GM18868 (cell line): ENCODE data around the gene TMEM62.

ENCODE experiments used
- ATAC-seq: cut with Tn5 transposase; IDR thresholded peaks from one replicate; pipeline ENCODE4 v1.9.1; 2021; ENCODE audit warnings: mild to moderate bottlenecking, moderate library complexity; ENCODE audit not compliant: unreplicated experiment

The TMEM62 gene

DNA sequence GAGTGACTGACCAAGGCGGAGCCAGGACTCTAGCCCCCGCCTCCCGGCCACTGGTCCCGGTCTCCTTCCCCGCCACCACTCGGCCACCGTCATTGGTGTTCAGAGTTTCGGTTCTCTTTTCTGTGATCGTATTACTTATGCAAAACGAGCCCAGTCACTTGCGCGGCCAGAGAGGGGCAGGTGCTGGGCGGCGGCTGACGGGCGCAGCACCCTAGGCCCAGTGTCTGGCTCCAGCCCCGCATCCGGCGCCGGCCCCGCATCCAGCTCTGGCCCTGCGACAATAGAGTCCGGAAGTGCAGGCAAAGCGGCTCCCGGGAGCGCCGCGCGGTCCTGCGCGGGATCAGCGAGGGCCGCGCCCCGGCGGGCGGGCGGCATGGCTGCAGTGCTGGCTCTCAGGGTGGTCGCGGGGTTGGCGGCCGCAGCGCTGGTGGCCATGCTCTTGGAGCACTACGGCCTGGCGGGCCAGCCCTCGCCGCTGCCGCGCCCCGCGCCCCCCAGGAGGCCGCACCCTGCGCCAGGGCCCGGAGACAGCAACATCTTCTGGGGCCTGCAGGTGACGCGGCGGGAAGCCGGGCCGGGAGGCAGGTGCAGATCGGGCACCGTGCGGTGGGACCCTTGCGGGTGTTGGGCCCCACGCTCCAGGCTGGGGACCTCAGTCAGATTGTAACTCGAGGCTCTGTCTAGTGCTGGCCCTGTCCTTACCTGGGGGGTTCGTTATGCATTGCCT lies at the start of gene TMEM62:
Gene TMEM62, plus strand, starts transcription at position 157 of the 727 bp plus-strand sequence. Its CDS starts 217 bp downstream, at position 374.
- ATAC-seq = peak; percentile 88

DNA sequence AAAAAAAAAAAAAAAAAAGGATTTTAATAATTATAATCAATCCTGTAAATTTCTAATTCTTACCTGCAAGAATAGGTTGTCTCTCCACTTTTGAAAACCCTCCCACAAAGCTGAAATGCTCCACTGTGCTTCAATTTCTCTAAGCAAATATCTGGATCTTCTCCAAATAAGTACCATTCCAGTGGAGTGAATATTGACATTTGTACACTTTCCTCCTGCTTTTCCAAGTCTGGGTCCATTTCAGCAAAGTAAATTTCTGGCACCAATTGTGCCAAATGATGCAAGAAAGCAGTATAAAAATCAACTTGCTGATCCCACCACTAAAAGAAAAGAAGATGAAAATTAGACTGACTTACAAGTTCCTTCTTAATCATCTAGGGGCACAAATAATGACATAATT lies 47.5 kb upstream of the TMEM62 start:
- no peak for ATAC-seq

DNA sequence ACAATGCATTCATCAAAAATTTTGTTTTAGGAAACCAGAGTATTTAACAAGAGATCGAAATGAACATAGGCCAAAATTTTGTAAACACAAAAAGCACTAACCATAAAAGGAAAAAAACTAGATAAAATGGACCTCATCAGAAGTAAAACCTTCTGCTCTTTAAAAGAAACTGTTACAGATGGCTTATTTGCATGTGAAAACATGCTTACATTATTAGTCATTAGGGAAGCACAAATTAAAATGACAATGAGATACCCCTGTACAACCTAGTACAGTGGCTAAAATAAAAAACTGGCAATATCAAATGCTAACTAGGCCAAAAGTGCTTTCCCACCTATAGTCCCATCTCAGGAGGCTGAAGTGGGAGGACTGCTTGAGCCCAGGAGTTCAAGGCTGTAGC lies 46.8 kb upstream of the TMEM62 start:
- ATAC-seq = no peak

DNA sequence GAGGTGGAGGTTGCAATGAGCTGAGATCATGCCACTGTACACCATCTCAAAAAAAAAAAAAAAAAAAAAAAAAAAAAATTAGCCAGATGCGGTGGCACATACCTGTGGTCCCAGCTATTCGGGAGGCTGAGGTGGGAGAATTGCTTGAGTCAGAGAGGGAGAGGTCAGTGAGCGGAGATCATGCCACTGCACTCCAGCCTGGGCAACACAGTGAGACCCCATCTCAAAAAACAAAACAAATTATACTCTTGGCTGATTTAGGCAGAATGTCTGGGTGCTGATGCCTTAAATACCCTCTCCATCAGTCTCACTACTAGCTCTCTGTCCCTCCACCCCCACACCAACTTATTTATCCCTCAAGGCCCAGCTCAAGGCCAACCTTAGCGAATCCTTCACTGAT lies 41.5 kb upstream of the TMEM62 start:
- no peak for ATAC-seq

DNA sequence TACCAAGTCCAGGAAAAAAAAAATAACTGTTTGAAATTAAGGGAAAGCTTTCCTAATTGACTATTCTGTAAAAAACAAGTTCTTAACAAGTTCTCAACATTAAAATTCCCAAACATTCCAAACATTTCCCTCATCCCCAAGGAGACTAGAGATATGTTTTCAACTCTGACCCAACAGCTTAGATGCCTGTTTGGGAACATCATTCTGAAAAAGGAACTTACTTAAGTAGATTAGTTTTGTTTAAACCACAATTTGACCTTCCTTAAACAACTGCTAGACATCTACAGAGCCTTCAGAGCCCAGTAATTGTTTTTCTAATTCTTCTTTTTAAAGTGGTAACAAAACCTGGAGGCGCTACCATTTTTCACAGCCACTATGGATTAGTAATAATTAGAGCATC lies 40.4 kb upstream of the TMEM62 start:
- ATAC-seq = no peak

DNA sequence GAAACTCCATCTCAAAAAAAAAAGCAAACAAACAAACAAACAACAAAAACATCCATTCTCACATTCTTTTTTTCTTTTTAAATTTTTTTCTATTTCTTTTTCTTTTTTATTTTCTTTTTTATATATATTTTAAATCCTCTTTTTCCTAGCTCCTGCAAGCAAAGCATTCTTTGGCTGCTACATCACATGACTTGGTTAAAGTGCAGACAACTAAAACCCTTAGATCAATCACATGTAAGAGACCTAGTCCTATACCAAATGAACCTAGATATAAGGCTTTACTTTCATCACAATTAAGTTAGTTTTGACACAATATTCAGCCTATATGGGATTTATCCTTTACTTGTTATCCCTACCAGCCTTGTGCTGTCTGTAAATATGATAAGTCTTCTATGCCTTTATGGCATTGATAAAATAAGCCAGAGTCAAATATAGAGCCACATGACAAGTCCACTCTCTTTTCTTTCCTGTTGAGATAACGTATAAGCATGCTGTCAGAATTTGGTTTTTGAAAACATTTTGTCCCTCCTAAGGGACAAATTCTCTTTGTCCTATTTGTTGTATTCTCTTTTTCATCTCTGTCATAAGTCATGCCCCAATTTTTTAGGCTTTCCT lies 38.9 kb upstream of the TMEM62 start:
- no peak for ATAC-seq

DNA sequence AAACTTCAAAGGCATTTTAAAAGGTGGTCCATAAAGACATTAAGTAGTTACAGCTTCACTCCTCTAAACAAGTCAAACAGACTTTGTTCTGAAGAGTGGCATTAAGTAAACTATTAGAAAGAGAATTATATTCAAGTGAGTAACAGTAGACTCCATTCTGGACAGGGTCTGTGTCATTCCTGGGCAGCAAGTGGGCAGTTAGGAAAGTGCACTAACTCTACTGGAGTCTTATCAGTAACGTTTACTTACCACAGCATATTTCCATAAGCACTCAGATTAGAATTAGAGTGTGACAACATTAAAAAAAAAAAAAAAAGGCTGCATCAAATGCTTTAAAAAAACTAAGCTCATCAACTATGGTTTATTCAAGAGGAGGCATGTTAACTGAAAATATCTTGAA lies 38.1 kb upstream of the TMEM62 start:
- ATAC-seq = no peak

DNA sequence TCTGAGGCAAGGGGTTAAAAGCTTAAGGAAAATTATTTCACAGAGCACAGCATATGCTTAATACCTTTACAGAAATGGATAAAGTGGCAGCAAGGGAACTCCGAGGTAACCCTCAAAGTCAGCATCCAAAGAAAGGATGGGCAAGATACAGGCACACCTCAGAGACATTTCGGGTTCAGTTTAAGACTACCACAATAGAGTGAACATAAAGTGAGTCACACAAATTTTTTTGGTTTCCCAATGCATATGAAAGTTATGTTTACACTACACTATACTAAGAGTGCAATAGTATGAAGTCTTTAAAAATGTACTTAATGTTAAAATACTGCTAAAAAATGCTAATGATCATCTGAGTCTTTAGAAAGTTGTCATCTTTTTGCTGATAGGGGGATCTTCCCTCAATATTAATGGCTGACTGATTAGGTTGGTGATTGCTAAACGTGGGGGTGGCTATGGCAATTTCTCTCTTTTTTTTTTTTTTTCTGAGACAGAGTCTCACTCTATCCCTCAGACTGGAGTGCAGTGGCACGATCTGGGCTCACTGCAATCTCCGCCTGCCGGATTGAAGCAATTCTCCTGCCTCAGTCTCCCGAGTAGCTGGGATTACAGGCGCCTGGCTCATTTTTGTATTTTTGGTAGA lies 37.6 kb upstream of the TMEM62 start:
- no peak for ATAC-seq

DNA sequence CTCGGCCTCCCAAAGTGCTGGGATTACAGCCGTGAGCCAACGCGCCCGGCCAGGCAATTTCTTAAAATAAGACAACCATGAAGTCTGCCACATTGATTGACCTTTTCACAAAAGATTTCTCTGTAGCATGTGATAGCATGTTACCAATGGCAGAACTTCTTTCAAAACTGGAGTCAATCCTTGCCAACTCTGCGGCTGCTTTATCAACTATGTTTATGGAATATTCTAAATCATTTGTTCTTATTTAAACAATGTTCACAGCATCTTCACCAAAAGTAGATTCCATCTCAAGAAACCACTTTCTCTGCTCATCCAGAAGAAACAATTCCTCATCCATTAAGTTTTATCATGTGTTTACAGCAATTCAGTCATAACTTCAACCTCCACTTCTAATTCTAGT lies 37.0 kb upstream of the TMEM62 start:
- no peak for ATAC-seq

DNA sequence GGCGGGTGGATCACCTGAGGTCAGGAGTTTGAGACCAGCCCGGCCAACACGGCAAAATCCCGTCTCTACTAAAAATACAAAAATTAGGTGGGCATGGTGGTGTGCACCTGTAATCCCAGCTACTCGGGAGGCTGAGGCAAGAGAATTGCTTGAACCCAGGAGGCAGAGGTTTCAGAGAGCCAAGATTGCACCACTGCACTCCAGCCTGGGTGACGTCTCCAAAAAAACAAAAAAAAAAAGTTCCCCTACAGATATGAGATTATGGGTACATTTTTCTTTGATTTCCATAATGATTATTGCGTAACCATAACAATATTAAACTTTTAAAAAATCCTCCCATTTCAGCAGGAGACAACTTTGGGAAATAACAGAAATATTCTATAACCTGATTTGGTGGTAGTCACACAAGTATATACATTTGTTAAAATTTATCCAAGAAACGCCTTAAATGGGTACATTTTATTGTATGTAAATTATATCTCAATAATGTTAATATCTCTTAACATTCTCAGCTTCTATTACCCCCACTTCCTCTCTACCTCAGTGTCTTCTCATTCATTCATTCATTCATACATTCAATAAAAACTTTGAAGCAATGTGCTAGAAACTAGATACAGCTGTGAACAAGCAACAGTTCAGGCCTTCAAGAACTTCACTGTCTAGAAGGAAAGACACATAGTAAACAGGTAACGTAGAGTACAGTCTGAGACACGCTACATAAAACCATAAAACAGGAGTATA lies 34.1 kb upstream of the TMEM62 start:
- no peak for ATAC-seq

DNA sequence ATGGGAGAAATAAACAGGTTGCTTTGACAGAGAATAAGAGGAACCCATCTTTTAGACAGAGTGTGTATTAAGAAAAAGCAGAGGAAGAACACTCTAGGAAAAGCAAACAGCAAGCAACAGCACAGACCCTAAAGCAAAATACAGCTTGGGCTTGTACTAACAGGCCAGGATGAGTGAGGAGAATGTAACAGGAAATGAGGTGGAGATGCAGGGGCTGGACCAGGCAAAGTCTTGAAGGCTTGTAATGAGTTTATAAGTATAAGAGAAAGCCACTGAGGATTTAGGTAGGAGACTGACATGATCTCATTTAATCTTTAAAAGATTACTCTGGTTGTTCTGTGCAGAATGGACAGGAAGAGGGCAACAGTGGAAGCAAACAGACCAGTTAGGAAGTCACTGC lies 32.4 kb upstream of the TMEM62 start:
- ATAC-seq = no peak

DNA sequence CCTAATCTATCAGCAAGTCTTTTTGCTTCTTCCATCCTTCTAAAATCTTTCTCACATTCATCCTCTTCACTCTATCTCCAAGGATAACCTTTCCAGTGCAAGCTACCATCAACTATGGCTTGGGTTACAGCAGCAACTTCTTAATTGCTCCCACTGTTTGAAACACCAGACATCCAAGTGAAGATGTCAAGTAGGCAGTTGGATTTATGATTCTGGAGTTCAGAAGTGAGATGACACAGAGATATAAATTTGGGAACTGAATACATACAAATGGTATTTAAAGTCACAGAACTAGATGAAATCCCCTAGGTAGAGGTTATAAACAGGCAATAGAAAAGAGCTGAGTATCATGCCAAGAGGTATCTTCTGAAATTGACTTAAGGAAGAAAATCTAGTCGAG lies 31.2 kb upstream of the TMEM62 start:
- ATAC-seq = no peak

DNA sequence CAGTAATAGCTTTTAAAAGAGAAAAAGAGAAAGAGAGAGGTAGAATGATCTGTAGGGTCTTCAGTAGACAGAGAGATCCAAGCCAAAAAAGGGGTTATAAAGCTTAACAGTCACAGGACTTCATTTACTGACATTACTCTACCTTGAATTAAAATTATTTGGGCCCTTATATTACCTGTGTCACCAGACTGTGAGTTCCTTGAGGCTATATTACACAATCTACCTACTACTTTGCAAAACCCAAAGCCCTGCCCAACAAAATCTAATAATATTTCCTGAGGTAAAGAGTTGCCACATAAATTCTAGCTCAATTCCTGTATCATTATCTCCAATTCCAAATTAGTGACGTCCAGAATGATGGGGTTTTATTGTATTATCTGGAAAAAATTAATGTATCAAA lies 29.5 kb upstream of the TMEM62 start:
- ATAC-seq = no peak

DNA sequence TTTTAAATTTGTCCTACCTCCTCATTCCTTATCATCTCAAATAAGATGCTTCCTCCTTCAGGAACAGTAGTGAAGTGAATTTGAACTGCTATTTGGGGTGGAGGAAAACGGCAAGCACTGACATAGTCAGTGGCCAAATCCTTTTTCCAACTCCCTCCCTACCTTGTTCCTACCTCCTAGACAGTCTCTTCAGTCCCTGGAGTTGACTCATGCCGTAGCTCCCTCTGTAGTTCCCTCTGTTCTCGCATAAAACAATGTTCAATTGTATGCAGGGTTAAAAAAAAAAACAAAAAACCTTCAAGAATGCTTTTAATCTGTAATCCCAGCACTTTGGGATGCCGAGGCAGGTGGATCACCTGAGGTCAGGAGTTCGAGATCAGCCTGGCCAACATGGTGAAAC lies 29.0 kb upstream of the TMEM62 start:
- ATAC-seq = no peak

DNA sequence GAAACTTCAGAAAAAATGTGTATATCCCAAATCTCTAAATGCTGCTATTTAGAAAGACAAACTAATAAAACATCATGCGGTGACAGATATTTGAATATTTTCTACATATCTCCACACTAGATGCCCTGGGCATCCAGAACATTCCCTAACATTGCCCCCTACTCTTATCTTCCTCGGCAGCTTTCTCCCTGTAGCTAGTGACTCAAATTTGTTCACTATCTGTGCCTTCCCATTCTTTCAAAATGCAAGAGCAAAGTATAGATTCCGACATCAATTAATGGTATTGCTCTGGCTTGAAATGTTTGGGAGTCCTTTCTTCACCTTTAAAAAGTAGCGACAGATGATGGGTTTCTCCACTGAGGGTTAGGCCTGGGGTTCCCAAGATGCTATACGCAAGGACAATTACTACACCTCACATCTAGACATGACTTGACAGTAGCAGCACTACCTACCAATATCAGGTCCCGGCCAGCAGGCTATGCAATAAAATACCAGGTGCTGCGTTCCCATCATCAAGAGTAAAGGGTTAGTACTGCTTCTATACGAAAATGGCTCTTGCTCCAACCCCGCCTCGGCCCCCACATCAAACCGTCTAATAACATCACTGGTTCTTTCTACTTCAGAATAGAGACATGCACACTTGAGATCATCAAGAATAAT lies 28.2 kb upstream of the TMEM62 start:
- ATAC-seq = peak; percentile 16

DNA sequence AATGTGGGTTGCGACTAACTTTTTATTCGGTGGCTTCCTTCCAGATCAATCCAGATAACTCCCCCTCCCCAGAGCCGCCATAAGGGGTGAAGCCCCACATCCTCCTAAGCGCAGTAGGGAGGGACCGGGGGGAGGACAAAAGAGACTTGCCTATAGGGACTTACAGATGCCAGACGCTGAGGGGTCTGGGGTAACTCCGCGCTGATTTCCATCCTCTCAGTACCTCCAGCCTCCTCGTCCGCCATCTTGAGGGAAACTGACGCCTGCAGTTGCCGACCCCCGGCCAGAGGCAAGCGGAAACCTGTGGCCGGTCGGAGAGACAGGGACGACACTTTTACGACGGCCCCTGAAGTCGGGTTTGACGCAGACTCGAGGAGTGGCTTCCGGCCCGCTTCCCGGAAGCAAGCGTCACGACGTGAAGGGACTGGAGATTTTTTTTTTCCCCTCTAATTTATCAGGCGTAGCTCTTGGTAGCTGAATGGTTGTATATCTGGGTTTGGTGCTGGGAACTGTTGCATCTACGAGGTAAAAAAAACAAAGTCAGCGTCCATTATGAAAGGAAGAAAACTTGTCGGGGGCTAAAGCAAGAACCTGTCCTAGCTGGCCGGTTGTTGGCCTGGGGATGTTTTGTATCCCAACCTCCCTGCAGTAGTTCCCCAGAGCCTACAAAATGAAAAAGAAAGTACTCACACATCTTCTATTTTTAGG lies 27.5 kb upstream of the TMEM62 start, which contains the start of gene UBR1:
Gene UBR1, minus strand, starts transcription at position 261 of the 708 bp plus-strand sequence. Its CDS starts 16 bp downstream, at position 245.
- peak; percentile 85 for ATAC-seq

DNA sequence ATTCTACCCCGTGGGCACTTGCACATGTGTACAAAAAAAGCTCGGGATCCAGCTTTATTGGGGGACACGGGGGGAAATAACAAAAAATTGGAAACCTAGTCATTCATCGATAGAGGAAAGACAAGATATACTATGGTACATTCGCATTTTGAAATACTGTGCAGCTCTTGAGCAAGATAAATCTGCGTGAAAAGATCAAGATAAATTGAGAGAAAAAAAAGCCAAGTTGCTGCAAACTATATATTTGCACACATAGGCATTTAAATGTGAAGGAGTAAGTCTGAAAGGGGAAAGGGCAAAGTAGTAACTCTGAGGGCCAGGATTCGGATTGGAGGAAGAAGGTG lies 26.9 kb upstream of the TMEM62 start:
- ATAC-seq = no peak

DNA sequence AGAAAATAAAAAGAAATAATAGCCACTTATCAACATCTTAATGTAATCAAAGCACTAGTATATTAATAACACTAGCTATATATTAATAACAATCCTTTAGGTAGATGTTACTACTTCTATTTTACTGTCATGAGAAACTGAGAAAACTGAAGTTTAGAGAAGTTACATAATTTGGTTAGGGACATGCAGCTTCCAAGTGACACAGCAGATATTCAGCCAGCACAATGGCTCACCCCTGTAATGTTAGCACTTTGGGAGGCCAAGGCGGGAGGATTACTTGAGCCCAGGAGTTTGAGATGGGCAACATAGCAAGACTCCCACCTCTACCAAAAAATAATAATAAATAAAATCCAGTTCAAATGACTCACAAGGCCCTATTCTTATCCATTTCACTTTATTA lies 25.6 kb upstream of the TMEM62 start:
- no peak for ATAC-seq

DNA sequence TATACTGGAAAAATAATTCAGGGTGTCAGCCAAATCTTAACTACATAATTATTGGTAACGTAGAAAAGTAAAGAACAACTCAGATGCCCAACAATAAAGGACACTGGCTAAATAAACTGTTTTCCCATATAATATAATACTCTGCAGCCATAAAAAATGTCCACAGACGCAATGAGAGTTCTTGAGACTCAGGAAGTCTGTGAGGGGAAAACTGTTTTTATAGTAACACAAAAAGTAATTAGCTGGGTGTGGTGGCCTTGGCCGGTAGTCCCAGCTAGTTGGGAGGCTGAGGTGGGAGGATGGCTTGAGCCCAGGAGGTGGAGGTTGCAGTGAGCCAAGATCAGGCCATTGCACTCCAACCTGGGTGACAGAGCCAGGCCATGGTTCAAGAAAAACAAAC lies 22.0 kb upstream of the TMEM62 start:
- no peak for ATAC-seq

DNA sequence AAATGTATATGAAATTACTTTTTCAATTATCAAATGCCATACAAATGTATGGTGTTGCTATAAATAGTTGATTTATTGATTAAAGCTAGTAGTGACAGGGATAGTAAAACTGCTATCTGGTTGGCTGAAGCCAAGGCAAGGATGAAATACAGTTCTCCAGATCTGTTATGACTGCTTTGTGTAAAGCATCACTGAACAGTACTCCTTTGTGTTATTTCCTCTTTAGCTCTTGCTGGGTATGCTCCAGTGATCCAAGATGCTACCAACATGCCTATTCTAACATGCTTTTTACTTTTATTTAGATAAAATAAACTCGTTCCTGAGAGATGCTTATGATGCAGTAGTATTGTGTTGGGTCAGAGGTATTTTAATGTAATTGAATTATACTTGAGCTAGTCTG lies 15.1 kb upstream of the TMEM62 start:
- ATAC-seq = no peak
